GM18508 (cell line): ENCODE results near the gene PRSS16.
"Not testable (repeated sequence)": the region's sequence is repeated elsewhere in the genome, so short reads cannot be mapped to it uniquely, and the experiment has no call there.

Experiments used
- ATAC-seq: cut with Tn5 transposase; IDR thresholded peaks from one replicate; pipeline ENCODE4 v1.9.1; 2021; ENCODE audit warnings: moderate number of reproducible peaks; ENCODE audit not compliant: insufficient read depth, unreplicated experiment

PRSS16 gene

DNA sequence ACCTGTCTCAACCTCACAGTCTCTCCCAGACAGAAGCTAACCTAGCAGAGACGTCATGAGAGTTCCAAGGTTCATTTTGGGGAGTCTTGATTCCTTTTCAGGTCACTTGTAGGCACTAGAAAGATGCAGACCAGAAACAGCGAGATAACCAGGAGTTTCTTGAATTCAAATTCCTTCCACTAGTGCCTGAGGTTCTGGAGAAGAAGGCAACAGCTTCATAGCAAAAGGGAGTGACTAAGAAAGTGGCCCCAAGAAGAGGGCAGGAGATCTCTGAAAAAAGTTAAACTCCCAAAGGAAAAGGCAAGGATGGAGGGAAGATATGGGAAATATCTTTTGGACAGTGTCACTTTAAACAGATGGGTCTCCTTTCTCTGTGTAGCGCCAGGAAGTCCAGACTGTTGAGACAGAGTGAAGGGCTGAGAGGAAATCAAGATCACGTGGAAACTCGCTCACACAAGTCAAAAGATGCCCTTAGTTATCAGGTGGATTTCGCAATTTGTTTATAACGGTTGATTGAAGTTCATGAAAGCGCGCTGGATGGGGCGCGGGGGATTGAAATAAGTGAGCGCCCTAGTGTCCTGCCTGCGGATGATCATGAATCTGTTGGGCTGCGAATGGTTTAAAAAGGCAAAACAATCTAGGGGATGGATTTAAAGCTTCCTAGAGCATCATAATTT is 4.8 kb upstream of the PRSS16 start:
- no peak for ATAC-seq

DNA sequence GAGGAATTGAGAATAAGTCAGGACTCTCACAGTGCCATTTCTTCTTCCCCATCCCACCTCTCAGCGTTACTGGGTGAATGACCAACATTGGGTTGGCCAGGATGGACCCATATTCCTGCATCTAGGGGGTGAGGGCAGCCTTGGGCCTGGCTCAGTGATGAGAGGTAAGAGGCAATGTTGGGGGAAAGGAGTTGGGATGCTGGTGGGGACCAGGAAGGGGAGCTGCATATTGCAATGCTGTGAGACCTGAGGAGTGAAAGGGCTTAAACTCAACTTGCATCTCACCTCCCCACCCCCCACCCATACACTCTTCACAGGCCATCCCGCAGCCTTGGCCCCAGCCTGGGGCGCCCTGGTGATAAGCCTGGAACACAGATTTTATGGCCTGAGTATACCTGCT is 1.3 kb downstream of the PRSS16 start:
- ATAC-seq: no peak

DNA sequence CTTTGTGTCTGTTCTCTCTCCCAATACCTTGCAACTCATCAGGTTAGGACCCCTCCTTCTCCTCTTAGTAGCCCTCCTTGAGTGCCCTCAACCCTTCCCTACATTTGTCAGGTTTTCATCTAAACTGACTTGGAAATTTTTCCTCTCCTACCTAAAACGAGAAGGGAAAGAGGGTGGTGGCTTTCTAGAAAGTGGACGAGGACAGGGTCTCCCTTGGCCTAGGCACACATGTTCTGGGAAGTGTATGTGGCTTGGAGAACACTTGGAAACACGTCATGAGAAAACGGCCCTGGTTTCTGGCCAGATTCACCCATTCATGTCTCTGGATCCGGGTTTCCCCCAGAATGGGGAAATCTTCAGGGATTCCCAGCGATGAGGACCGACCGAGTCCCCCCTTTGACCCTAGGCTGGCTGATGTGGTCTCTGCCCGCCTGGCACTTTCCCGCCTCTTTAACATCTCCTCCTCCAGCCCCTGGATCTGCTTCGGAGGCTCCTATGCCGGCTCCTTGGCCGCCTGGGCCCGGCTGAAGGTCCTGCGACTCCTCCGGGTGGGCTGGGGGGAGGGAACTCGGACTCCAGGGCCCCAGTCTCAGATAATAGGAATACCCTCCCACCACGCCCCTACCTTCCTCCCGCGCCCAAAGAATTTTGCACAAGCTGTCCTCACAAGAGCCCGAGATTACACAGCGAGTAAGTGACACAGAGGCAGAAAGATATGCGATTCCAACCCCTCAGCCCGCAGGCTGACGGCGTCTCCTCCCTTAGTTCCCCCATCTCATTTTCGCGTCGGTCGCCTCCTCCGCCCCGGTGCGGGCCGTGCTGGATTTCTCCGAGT is 3.0 kb downstream of the PRSS16 start:
- no peak for ATAC-seq

DNA sequence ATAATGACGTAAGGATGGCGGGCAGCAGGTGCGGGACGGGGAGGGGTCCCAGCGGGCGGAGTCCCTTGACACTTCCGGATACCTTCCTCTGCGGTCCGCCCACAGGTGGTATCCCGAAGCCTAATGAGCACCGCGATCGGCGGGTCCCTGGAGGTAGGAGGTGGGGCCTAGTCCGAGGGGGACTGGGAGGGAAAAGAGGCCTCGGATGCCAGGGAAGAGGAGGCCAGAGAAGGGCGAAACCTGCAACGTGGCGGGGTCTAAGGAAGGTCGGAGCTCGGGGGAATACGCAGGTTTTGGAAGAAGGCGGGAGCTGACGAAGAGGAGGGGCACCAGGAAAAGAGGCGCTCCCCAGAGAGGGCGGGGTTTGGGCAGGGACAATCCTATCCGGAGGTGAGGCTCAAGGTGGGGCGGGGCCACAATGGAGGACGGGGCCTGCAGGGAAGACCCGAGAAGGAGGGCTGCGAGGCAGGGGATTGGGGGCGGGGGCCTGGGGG is 3.7 kb downstream of the PRSS16 start:
- ATAC-seq: no peak

DNA sequence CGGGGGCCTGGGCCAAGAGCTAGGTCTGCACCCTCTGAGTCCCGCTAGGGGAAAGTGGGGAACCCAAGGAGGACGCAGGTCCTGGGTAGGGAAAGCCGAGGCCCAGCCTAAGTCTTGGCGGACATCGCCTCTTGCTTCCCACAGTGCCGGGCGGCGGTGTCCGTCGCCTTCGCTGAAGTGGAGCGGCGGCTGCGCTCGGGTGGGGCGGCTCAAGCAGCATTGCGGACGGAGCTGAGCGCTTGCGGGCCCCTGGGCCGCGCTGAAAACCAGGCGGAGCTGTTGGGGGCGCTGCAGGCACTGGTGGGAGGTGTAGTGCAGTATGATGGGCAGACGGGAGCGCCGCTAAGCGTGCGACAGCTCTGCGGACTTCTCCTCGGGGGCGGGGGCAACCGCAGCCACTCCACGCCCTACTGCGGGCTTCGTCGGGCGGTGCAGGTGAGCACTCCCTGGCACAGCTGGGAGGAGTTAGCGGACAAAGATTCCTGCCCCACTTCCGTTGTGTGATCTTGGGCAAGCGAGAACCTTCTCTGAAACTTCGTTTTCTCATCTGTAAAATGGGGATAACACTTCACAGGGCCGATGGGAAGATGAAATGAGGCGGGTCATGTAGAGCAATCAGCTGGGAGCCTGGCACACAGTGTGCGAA is 4.2 kb downstream of the PRSS16 start:
- peak; percentile 51 for ATAC-seq

DNA sequence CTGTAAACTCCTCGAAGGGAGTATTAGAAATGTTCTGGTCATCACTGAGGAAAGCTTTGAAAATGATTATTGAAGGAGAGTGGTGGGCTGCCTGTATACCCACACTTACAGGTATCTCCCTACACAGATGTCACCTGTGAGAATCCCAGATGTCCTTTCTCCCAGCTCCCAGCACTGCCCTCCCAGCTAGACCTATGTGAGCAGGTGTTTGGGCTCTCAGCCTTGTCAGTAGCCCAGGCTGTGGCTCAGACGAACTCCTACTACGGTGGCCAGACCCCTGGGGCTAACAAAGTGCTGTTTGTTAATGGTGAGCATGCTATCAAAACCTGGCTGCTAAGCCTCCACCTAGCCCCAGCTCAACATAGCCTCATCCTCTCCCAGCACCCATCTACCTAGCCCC is 7.1 kb downstream of the PRSS16 start:
- no peak for ATAC-seq

DNA sequence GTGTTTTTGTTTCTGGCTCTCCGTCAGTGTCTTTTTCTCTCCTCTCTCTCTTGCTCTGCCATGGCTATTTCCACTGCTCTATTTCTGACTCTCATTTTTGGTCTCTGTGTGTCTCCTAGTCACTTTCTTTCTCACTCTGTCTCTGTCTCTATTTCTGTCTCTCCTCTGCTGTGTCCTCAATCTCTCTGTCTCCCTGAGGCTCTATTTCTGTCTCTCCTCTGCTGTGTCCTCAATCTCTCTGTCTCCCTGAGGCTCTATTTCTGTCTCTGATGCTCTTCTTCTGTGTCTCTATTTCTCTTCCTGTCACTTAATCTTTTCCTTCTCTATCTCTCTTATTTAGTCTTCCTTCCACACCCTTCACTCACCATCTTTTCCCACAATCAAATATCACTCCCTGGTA is 8.4 kb downstream of the PRSS16 start:
- no peak for ATAC-seq

DNA sequence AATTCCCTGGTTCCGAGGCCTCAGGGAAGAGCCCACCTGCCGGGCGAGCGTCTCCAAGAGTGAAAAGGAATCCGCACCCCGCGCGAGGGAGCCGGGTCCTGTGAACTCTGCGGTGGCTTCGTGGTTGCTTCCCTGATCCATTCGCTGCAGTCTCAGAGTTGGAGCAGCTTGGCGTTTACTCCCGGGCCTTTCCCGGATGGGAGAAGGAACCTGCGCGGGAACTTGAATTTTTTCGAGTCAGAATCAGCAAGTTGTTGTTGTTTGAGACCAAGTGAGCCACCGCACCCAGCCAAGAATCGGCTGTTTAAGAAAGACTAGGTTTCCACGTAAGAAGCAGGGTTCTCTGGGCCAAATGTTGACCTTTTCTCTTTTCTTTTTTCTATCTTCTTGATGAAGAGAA is 12.9 kb downstream of the PRSS16 start:
- no peak for ATAC-seq

DNA sequence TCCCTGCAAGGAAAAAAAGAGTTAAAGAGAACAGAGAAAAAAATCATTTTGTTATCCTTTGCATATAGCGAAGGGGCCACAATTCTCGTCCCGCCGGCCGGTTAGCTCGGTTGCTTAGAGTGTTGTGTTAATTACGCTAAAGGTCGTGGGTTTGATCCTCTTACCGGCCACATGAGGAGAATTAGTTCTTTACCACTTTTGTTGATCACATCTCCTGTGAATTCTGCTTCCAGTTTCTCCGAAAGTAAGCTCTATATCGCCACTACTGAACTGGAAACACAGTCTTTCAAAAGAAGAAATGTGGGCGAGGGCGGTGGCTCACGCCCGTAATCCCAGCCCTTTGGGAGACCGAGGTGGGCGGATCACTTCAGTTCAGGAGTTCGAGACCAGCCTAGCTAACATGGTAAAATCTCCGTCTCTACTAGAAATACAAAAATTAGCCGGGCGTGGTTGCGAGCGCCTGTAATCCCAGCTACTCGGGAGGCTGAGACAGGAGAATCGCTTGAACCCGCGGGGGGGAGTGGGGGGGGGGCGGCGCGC is 13.4 kb downstream of the PRSS16 start:
- ATAC-seq: no peak

DNA sequence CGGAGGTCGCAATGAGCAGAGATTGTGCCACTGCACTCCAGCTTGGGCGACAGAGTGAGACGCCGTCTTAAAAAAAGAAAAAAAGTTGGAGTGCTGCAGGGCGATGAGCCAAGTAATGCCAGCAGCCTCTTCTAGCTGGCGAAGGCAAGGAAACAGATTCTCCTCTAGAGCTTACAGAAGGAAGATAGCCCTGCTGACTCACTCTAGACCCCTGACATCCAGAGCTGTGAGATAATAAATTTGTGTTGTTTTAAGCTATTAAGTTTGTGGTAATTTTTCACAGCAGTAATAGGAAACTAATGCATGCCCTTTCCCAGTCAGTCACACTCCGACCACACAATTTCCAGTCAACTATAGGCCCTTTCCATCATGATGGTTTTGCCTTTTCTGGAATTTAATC is 16.4 kb downstream of the PRSS16 start:
- ATAC-seq: no peak

DNA sequence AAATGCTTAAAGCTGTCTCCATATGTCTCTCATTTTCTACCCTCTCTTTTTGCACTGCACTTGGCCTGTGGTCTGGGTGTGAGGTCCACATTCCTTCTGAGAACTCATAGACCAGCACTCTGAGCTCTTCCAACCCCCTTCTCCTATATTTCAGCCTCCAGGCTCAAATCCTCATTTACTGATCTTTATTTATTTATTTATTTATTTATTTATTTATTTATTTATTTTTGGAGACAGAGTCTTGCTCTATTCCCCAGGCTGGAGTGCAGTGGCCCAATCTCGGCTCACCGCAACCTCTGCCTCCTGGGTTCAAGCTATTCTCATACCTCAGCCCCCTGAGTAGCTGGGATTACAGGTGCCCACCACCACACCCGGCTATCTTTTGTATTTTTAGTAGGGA is 19.5 kb downstream of the PRSS16 start:
- not testable (repeated sequence) for ATAC-seq

DNA sequence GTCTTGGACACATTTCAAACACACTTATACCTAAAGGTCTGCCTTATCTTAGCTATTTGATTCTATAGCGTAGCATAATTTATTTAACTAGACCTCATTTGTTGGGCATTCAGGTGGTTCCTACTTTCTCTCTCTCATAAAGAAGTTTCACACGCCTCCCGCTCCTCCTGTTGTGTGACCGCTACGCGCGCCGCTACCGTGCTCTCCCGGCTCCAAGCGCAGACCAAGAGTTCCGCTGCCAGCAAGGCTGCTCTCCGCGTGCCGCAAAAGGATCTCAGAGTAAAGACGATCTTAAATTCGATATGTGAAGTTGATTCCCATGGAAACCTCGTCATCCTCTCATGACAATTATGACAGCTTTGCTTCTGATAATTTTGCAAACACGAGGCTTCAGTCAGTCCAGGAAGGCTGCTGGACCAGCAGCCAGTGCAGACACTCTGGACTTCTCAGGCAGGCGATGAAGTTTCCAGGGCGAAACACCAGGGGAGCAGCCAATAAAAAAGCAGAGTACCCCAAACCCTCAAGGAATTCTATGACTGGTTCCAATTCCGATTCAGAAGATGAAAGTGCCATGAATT is 20.4 kb downstream of the PRSS16 start:
- no peak for ATAC-seq

DNA sequence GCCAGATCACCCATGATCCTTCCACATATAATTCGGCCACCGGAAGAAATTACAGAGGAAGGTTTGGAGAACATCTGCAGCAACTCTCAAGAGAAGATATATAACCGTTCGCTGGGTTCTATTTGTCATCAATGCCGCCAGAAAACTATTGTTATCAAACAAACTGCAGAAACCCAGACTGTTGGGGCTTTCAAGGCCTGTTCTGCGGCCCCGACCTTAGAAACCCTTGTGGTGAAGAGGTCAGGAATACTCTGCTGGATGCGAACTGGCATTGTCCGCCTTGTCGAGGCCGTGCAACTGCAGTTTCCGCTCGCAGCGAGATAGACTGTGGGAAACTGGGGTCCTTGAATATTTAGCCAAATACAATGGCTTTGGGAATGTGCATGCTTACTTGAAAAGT is 21.3 kb downstream of the PRSS16 start:
- no peak for ATAC-seq

DNA sequence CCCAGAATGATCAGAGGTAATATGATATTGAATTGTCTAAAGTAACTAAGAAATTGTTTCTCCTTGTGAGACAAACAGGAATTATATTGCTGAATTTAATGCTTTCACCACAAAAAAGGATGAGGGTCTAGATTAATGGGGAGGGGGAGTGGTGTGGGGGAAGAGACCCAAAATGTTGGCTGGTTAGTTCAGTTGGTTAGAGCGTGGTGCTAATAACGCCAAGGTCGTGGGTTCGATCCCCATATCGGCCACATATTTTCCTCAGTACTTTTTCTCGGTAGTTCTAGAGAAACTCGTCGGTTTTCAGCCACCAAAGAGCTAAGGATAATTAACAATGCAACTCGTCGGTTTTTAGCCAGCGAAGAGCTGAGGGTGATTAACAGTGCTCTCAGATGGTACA is 26.3 kb downstream of the PRSS16 start:
- ATAC-seq: no peak

DNA sequence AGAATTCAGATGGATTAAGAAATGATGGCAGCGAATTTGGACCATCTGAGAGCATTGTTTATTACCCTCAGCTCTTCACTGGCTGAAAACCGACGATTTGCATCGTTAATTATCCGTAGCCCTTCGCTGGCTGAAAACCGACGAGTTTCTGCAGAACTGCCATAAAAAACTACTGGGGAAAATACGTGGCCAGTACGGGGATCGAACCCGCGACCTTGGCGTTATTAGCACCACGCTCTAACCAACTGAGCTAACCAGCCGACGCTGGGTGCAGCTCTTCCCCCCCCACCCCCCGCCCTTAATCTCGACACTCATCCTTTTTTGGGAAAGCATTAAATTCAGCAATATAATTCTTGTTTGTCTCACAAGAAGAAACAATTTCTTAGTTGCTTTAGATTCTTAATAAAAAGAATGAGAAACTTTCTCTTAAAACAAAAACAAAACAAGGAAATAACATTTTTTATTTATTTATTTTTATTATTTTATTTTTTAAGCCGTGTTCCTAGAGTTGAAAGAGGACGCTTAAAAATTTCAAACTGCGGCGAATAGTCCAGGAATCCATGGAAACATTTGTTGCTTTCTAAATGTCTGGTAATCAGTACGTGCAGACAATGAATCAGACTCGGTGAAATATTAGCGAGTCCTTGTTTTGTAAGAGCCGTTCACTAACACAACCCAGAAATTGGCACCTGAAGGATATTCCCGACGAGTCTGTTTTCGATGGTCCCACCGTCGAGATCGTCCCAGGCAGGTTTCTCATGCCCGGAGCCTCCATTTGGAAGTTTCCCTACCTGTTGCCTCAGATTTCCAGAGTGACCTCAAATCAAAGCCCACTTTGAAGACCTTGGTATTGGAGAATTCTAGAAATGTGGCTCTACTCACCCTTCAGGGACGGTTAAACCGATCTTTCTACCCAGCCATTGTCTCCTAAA is 27.8 kb downstream of the PRSS16 start:
- ATAC-seq: no peak

DNA sequence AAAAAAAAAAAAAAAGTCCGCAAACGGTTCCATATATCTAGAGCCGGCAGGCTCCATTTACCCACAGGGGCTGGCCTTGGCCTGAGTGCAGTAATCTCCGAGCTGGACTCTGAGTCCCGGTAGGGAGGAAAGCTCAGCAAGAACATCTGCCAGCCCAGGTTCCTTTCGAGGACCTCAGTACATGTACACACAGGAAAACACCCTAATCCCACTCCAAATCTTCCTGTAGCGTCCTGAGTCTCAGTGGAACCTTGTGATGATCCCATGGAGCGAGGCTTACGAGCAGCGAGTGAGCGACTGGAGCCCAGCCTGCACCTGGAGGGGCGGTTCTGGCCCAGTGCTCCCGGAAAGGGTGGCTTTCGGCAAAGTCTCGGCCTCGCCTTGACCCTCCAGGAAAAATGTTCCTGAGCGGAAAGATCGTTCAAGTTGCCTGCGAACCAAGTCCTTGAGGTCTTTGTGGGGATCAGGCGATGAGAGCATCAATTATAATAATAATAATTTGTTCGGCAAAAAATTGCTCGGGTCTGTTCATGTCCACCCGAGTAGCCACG is 32.1 kb downstream of the PRSS16 start:
- ATAC-seq: no peak

DNA sequence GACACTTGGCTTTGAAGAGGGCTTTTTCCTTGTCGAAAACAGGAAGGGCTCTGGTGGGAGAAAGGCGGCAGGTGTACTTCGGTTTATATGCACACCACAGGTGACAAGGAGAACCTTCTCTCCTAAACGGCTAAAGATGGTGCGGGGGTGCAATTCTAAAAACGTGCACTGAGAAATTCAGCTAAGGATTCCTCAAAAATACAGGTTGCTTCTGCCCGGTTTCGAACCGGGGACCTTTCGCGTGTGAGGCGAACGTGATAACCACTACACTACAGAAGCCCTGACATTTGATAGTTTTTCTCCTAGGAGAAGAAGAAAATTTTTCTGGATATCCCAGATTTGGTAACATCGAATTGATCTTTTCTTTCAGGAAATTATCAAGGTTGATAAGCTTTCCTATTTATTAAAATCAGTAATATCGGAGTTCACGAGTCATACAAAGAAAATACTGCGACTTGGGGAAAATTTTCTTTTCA is 32.6 kb downstream of the PRSS16 start:
- no peak for ATAC-seq

DNA sequence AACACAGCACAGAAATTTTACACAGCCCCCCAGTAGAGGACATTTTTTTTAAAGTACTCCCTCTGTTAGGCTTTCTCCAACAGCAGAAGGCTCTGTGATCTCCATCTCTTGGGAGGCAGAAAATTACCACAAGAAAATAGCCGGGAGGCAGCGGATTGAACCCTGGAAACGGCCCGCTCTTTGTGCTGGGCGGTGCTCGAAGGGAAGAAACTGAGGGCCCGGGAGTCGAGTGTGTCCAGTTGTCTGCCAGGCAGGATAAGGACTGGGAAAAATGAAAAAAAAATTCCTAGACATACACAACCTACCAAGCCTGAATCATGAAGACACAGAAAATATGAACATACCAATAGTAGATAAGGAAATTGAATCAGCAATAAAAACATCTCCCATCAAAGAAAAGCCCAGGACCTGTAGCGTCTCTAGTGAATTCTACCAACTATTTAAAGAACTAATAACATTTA is 33.1 kb downstream of the PRSS16 start:
- no peak for ATAC-seq

DNA sequence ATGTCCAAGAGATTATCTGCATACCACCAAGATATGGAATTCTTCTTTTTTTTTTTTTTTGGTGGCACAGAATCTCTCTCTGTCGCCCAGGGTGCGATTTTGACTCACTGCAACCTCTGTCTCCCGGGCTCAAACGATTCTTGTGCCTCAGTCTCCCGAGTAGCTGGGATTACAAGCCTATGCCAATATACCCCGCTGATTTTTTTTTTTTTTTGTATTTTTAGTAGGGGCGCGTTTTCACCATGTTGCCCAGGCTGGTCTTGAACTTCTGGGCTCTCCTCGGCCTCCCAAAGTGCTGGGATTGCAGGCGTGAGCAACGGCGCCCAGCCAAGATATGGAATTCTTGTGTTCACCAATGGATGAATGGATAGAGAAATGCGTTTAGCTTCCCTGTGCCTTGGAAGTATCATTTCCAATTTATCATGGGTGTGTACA is 33.6 kb downstream of the PRSS16 start:
- ATAC-seq: no peak
